ENCODE results near the gene PCSK5.

GRCh38 chr9:76099516-76099915 lies 209.0 kb downstream of the PCSK5 start:
- TF ChIP-seq CTCF (IDR thresholded peaks at IDR 0.05) = no peak
- no peak for TF ChIP-seq POLR2AphosphoS5 (IDR thresholded peaks at IDR 0.05)
- no peak for TF ChIP-seq POLR2A (IDR thresholded peaks at IDR 0.05)

Measured in prostate gland (tissue), 2 donors.